ENCODE data around the gene HNF4A.

- no peak for TF ChIP-seq POLR2AphosphoS5 (IDR thresholded peaks at IDR 0.05)
- no peak for TF ChIP-seq CTCF (IDR thresholded peaks at IDR 0.05)
- TF ChIP-seq POLR2A (IDR thresholded peaks at IDR 0.05), result no peak
Observed at GRCh38 chr20:44334709-44335108, 20.8 kb upstream of the HNF4A start.

Data from sigmoid colon (tissue), 4 donors.